ENCODE results near the gene ARSG.

The ARSG gene

DNA sequence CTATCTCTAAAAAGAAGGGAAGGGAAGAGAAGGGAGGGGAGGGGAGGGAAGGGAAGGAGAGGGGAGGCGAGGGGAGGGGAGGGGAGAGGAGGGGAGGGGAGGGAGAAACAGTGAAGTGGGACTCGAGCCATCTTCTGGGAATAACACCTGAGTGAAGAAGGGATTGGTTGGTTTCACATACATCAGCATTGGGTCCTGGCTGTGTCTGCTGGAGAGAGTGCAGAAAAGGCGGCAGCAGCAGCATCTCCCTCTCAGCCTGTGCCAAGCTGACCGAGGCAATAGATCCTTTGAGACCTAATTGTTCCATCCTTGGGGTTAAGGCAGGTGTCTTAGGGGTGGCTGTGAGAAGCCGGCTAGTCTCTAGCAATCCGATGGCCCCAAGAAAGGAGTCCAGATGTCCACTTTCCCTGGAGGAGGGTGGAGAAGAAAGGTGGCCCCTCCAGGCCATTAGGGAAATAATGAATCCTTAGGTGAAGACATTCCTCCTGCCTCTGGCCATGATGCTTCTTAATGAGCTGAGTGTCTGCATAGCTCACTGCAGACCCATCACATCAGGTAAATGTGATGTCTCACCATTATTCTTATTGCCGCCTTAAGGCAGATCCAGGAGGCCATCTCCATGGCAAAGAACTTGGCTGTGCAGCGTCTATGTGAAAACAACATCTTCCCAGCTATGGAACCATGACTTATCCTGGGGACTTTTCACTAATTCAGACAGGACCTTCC is 94.4 kb downstream of the ARSG start:
- H3K36me3 ChIP-seq: no peaks in the 10 kb centered on the region
- H3K27ac ChIP-seq: no peak overlapping the region
- no peak for DNase-seq
- no peaks in the 10 kb centered on the region for H3K9me3 ChIP-seq (ENCODE audit: severe bottlenecking)
- no peaks in the 10 kb centered on the region for H3K27me3 ChIP-seq (ENCODE audit: insufficient read depth, low read depth, severe bottlenecking)
- TF ChIP-seq, protein P1, sequence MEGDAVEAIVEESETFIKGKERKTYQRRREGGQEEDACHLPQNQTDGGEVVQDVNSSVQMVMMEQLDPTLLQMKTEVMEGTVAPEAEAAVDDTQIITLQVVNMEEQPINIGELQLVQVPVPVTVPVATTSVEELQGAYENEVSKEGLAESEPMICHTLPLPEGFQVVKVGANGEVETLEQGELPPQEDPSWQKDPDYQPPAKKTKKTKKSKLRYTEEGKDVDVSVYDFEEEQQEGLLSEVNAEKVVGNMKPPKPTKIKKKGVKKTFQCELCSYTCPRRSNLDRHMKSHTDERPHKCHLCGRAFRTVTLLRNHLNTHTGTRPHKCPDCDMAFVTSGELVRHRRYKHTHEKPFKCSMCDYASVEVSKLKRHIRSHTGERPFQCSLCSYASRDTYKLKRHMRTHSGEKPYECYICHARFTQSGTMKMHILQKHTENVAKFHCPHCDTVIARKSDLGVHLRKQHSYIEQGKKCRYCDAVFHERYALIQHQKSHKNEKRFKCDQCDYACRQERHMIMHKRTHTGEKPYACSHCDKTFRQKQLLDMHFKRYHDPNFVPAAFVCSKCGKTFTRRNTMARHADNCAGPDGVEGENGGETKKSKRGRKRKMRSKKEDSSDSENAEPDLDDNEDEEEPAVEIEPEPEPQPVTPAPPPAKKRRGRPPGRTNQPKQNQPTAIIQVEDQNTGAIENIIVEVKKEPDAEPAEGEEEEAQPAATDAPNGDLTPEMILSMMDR (IDR thresholded peaks at IDR 0.05; ENCODE audit: low read depth, low read length): no peak
- no peak overlapping the region for H3K4me3 ChIP-seq (ENCODE audit: low read depth, low read length)

DNA sequence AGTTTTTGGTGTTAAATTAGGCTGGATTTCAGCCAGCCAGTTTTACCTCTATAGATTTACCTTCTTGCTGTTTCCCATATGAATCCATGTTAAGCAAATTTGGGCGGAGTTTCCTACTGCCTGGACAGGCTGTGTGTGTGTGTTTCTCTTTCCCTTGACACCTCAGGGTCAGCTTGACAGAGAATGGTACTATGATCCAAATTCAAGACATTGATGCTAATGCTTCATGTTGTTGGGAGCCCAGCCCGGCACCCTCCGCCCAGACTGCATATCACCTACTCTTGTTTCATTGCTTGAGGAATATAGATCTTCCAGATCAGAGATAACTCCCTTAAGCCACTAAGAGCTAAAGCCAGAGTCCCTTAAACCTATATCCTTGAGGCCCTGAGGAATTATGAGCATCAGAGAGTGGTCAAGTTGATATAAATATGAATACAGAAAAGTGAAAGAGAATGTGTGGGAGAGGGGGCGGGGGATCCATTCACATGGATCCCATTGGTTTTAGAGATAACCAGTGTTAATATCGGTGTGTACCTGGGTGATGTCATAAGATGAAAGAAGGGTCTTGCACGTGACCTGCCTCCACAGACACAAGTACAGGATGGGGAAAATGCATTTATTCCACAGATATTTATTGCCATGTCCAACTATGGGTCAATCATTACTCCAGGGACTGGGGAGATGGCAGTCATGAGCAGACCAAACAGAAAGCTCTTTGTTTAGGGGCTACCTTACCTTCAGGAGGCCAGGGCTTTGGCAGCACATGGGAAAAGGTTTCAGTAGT is 96.3 kb downstream of the ARSG start:
- Histone ChIP-seq H3K36me3 (no peaks in the 10 kb centered on the region), H3K27ac (no peak overlapping the region), H3K4me3 (ENCODE audit: low read depth, low read length) (no peak overlapping the region), H3K27me3 (ENCODE audit: insufficient read depth, low read depth, severe bottlenecking) (no peaks in the 10 kb centered on the region), H3K9me3 (ENCODE audit: severe bottlenecking) (no peaks in the 10 kb centered on the region)
- DNase-seq: no peak
- TF ChIP-seq, protein P1 (IDR thresholded peaks at IDR 0.05; ENCODE audit: low read depth, low read length): no peak

DNA sequence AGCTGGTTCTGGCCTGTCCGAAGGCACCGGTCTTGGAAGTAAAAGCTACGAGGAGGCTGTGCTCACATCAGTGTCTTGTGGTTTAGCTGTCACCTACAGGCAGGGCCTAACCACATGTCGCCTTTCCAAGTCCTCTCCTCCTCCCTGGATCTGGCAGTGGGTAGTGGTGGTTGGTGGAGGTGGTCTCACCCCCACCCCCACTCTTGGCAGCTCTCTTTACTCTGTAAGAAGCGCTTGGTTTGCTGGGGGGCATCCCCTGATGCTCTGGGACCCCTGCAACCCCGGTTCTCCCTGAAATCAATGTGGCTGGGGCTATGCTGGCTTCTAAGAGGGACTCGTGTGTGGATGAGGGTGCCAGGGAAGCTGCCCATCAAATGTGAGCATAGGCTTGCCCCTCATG is 97.7 kb downstream of the ARSG start:
- no peak overlapping the region for H3K4me3 ChIP-seq (ENCODE audit: low read depth, low read length)
- H3K36me3 ChIP-seq: no peaks in the 10 kb centered on the region
- TF ChIP-seq, protein P1 (IDR thresholded peaks at IDR 0.05; ENCODE audit: low read depth, low read length): no peak
- no peak for DNase-seq
- H3K27me3 ChIP-seq (ENCODE audit: insufficient read depth, low read depth, severe bottlenecking): no peaks in the 10 kb centered on the region
- peaks cover 2% of the 10 kb centered on the region for H3K9me3 ChIP-seq (ENCODE audit: severe bottlenecking)
- no peak overlapping the region for H3K27ac ChIP-seq

DNA sequence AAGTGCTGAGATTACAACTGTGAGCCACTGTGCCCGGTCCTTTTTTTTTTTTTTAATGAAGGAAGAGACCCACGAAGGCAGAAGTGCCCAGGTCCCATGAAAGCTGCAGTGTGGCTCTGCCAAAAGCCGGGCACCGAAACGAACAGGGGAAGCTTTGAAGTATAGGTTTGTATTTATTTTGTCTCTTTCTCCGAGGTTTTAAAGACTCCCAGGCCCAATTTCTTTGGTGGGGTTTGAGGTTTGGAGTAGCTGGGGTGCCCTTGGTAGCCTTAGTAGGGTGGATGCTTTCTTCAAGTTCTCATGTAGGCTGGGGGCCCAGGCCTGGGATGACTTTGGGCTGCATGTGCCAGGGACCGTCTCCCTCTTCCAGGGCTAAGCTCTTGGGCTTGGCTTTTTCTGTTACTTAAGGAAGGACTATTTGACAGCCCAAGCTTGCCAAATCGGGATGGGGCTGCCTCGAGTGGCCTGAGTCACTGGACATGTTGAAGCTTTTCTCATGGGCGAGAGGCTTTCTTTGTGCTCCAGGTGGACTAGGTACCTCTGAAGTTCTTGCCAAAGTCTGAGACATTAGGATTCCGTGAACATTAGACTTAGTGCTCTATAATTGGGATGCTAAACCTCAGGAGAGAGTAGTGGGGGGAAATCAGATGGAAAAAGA is 99.7 kb downstream of the ARSG start:
- TF ChIP-seq, protein P1 (IDR thresholded peaks at IDR 0.05; ENCODE audit: low read depth, low read length): no peak
- Histone ChIP-seq H3K36me3 (no peaks in the 10 kb centered on the region), H3K27ac (no peak overlapping the region), H3K4me3 (ENCODE audit: low read depth, low read length) (no peak overlapping the region), H3K27me3 (ENCODE audit: insufficient read depth, low read depth, severe bottlenecking) (no peaks in the 10 kb centered on the region), H3K9me3 (ENCODE audit: severe bottlenecking) (peaks cover 5% of the 10 kb centered on the region)
- DNase-seq: no peak

DNA sequence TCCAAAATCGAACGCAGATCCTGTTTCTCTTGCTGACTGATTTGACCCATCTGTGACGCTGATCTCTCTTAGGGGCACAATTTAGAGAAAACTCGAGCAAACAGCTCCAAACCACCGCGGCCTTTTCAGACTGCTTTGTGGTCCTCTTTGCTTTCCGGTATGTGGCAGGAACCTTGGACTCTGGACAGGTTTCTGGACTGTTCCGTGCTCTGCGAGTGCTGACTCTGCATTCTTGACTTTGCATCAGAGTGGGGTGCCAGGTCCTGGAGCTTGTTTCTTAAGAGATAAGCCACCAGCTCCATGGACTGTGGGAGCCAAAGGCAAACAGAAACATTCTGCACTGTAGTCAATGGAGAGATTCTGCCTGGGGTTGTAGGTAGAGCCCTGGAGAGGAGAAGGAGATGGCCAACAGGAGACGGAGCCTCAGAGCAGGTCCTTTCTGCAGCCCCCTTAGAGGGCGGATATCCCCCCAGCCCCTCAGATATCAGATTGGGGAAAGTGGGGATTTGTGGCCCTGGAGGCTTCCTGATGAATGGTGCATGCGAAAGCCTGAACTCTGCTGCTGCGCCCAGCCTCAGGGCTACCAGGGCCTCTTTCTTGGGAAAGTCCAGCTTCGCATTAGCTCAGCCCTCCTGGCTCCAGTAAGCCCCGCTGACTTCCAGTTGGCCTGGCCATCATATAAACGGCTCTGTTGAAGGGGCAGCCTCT is 100.4 kb downstream of the ARSG start:
- TF ChIP-seq, protein P1 (IDR thresholded peaks at IDR 0.05; ENCODE audit: low read depth, low read length): no peak
- H3K27me3 ChIP-seq (ENCODE audit: insufficient read depth, low read depth, severe bottlenecking): no peaks in the 10 kb centered on the region
- peaks cover 5% of the 10 kb centered on the region for H3K9me3 ChIP-seq (ENCODE audit: severe bottlenecking)
- H3K27ac ChIP-seq: no peak overlapping the region
- H3K36me3 ChIP-seq: no peaks in the 10 kb centered on the region
- no peak overlapping the region for H3K4me3 ChIP-seq (ENCODE audit: low read depth, low read length)
- no peak for DNase-seq
